ENCODE results near the gene FBN1.

The FBN1 gene

DNA sequence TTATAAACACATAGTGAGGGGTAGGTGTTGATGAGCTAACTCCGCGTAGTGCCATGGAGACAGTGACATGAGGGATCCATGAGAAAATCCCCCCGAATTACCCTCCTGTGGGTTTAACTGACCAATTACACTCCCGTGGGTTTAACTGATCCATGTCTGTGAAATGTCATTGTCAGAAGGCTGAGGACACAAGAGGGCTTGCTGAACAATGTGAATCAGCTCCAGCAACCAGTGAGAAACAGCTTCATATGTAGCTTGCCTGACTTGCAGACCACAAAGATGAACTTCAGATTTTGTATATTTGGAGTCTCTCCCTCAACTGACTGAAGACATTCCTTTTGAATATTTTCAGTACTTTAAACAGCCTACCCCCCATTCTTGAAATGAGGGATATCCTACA, 144.9 kb downstream of the FBN1 start:
- no peak overlapping the region for H2BK15ac ChIP-seq (ENCODE audit: low read length)
- H3K27ac ChIP-seq (replicated peaks; ENCODE audit: low read length), result no peak overlapping the region
- WGBS, 2 donors (ENCODE audit: extremely low coverage in 2 of 2, insufficient read length in 2 of 2, insufficient replicate concordance in 1 of 2), result no CpG with 5 or more reads among the region's 4 CpGs
- no peaks in the 10 kb centered on the region for H3K27me3 ChIP-seq (ENCODE audit: control insufficient read depth in 3 of 3, insufficient read depth in 3 of 3, low read depth in 1 of 3, low read length in 3 of 3)
- H3K4ac ChIP-seq (ENCODE audit: low read length), result no peak overlapping the region
- H3K79me1 ChIP-seq (ENCODE audit: low read depth, low read length), result no peaks in the 10 kb centered on the region
- H3K23ac ChIP-seq (ENCODE audit: low read depth, low read length, poor library complexity), result no peak overlapping the region
- H4K8ac ChIP-seq (ENCODE audit: low read depth, low read length), result no peak overlapping the region
- no peak overlapping the region for H2AK5ac ChIP-seq (ENCODE audit: low read depth, low read length)
- H3K9ac ChIP-seq (ENCODE audit: low read depth, low read length, poor library complexity), result no peak overlapping the region
- H3K9me3 ChIP-seq (replicated peaks in 1 of 2; ENCODE audit: control insufficient read depth in 2 of 2, insufficient read depth in 1 of 2, low read depth in 1 of 2, low read length in 2 of 2), result no peaks in the 10 kb centered on the region
- no peak overlapping the region for H2BK120ac ChIP-seq (ENCODE audit: low read depth, low read length)
- DNase-seq (ENCODE audit: low spot score), result no peak
- no peak overlapping the region for H3K4me2 ChIP-seq (ENCODE audit: insufficient read depth, low read length, poor library complexity, severe bottlenecking)
- no peak overlapping the region for H3K18ac ChIP-seq (ENCODE audit: low read length)
- H2BK12ac ChIP-seq (ENCODE audit: low read length), result no peak overlapping the region
- H4K91ac ChIP-seq (ENCODE audit: low read depth, low read length, poor library complexity), result no peak overlapping the region
- H3K4me1 ChIP-seq (ENCODE audit: control insufficient read depth in 2 of 2, insufficient read depth in 1 of 2, low read depth in 1 of 2, low read length in 2 of 2), result no peaks in the 10 kb centered on the region
- no peak overlapping the region for H2BK5ac ChIP-seq (ENCODE audit: low read length)
- no peak overlapping the region for H2AFZ ChIP-seq (ENCODE audit: low read length)
- no peak overlapping the region for H3K14ac ChIP-seq (ENCODE audit: low read length)
- H3K36me3 ChIP-seq (replicated peaks in 1 of 2; ENCODE audit: control insufficient read depth in 2 of 2, insufficient read depth in 2 of 2, low read length in 2 of 2), result peaks cover 3 to 32% of the 10 kb centered on the region in 2 donors
- no peak overlapping the region for H3K4me3 ChIP-seq (ENCODE audit: low read length in 2 of 2)

DNA sequence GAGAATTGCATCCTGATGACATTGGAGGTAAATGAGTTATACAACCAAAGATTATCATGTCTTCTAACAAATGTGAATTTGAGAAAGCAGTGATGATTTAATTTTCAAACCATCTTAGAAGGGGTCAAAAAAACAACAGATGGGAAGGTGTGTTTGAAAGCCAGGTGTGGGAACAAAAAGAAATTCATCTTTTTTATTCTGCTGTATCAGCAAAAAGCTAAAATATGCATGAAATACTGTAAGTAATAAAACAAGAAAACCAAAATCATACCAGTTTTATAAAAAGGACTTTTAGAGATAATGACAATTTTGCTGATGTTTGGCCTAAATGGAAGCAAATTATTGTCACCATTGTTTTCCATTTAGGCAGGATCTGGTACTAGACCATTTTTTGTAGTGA, 145.5 kb downstream of the FBN1 start:
- H3K27me3 ChIP-seq (ENCODE audit: control insufficient read depth in 3 of 3, insufficient read depth in 3 of 3, low read depth in 1 of 3, low read length in 3 of 3), result no peaks in the 10 kb centered on the region
- no peak overlapping the region for H4K91ac ChIP-seq (ENCODE audit: low read depth, low read length, poor library complexity)
- H3K36me3 ChIP-seq (replicated peaks in 1 of 2; ENCODE audit: control insufficient read depth in 2 of 2, insufficient read depth in 2 of 2, low read length in 2 of 2), result peaks cover 3 to 39% of the 10 kb centered on the region in 2 donors
- H3K4me3 ChIP-seq (ENCODE audit: low read length in 2 of 2), result no peak overlapping the region
- no peaks in the 10 kb centered on the region for H3K9me3 ChIP-seq (replicated peaks in 1 of 2; ENCODE audit: control insufficient read depth in 2 of 2, insufficient read depth in 1 of 2, low read depth in 1 of 2, low read length in 2 of 2)
- H3K23ac ChIP-seq (ENCODE audit: low read depth, low read length, poor library complexity), result no peak overlapping the region
- no peak overlapping the region for H2BK5ac ChIP-seq (ENCODE audit: low read length)
- no peak overlapping the region for H2AK5ac ChIP-seq (ENCODE audit: low read depth, low read length)
- no peak overlapping the region for H3K9ac ChIP-seq (ENCODE audit: low read depth, low read length, poor library complexity)
- no peak overlapping the region for H3K14ac ChIP-seq (ENCODE audit: low read length)
- H4K8ac ChIP-seq (ENCODE audit: low read depth, low read length), result no peak overlapping the region
- no peak overlapping the region for H3K4ac ChIP-seq (ENCODE audit: low read length)
- no peak overlapping the region for H3K27ac ChIP-seq (replicated peaks; ENCODE audit: low read length)
- no peaks in the 10 kb centered on the region for H3K4me1 ChIP-seq (ENCODE audit: control insufficient read depth in 2 of 2, insufficient read depth in 1 of 2, low read depth in 1 of 2, low read length in 2 of 2)
- no peak overlapping the region for H2BK12ac ChIP-seq (ENCODE audit: low read length)
- H2AFZ ChIP-seq (ENCODE audit: low read length), result no peak overlapping the region
- no peaks in the 10 kb centered on the region for H3K79me1 ChIP-seq (ENCODE audit: low read depth, low read length)
- no peak for DNase-seq (ENCODE audit: low spot score)
- H3K18ac ChIP-seq (ENCODE audit: low read length), result no peak overlapping the region
- H2BK120ac ChIP-seq (ENCODE audit: low read depth, low read length), result no peak overlapping the region
- no peak overlapping the region for H3K4me2 ChIP-seq (ENCODE audit: insufficient read depth, low read length, poor library complexity, severe bottlenecking)
- H2BK15ac ChIP-seq (ENCODE audit: low read length), result no peak overlapping the region

DNA sequence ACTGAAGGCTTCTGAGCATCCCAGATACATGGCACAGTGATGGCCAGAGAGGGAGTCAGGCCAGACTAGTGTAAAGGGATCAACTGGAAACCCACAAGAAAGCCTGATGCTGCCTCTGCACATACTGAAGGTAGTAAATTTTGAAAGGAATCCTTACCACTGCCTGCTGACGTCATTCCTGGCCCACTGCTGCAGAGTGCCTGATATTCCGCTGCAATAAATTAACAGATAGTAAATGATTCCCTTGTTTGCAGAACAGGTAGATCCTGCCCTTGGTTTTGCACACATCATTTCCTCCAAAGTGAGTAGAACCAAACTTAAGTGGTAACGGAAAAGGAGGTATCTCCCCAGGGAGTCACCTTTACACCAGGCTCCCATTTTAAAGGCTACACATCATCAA, 146.7 kb downstream of the FBN1 start:
- H3K4me1 ChIP-seq (ENCODE audit: control insufficient read depth in 2 of 2, insufficient read depth in 1 of 2, low read depth in 1 of 2, low read length in 2 of 2), result no peaks in the 10 kb centered on the region
- DNase-seq (ENCODE audit: low spot score), result no peak
- H2BK12ac ChIP-seq (ENCODE audit: low read length), result no peak overlapping the region
- H3K36me3 ChIP-seq (replicated peaks in 1 of 2; ENCODE audit: control insufficient read depth in 2 of 2, insufficient read depth in 2 of 2, low read length in 2 of 2), result peaks cover 3 to 47% of the 10 kb centered on the region in 2 donors
- H3K4me3 ChIP-seq (ENCODE audit: low read length in 2 of 2), result no peak overlapping the region
- no peak overlapping the region for H2AK5ac ChIP-seq (ENCODE audit: low read depth, low read length)
- no peak overlapping the region for H3K18ac ChIP-seq (ENCODE audit: low read length)
- no peak overlapping the region for H4K91ac ChIP-seq (ENCODE audit: low read depth, low read length, poor library complexity)
- H2BK15ac ChIP-seq (ENCODE audit: low read length), result no peak overlapping the region
- H3K14ac ChIP-seq (ENCODE audit: low read length), result no peak overlapping the region
- no peak overlapping the region for H4K8ac ChIP-seq (ENCODE audit: low read depth, low read length)
- no peaks in the 10 kb centered on the region for H3K27me3 ChIP-seq (ENCODE audit: control insufficient read depth in 3 of 3, insufficient read depth in 3 of 3, low read depth in 1 of 3, low read length in 3 of 3)
- no peak overlapping the region for H2AFZ ChIP-seq (ENCODE audit: low read length)
- no peak overlapping the region for H2BK120ac ChIP-seq (ENCODE audit: low read depth, low read length)
- no peak overlapping the region for H3K4ac ChIP-seq (ENCODE audit: low read length)
- no CpG with 5 or more reads among the region's 3 CpGs for WGBS, 2 donors (ENCODE audit: extremely low coverage in 2 of 2, insufficient read length in 2 of 2, insufficient replicate concordance in 1 of 2)
- no peak overlapping the region for H3K27ac ChIP-seq (replicated peaks; ENCODE audit: low read length)
- H3K9ac ChIP-seq (ENCODE audit: low read depth, low read length, poor library complexity), result no peak overlapping the region
- no peak overlapping the region for H3K4me2 ChIP-seq (ENCODE audit: insufficient read depth, low read length, poor library complexity, severe bottlenecking)
- no peak overlapping the region for H3K23ac ChIP-seq (ENCODE audit: low read depth, low read length, poor library complexity)
- no peaks in the 10 kb centered on the region for H3K79me1 ChIP-seq (ENCODE audit: low read depth, low read length)
- H3K9me3 ChIP-seq (replicated peaks in 1 of 2; ENCODE audit: control insufficient read depth in 2 of 2, insufficient read depth in 1 of 2, low read depth in 1 of 2, low read length in 2 of 2), result no peaks in the 10 kb centered on the region
- H2BK5ac ChIP-seq (ENCODE audit: low read length), result no peak overlapping the region

DNA sequence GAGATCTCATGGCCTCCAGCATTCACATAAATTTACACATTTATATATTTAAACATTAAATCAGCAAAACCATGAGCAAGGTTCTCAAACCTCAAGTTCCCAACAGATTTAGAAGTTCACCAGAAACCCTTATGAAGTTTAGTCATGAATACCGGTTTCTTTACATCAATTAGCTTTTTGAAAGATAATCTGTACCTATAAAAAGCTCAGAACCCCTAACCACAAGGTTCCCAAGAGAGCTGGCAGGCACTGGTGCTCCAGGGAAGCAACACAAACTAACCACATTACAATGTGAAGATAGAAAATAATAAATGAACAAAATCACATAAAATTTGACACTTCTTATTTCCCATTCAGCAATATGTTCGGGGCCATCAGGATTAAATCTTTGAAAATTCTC, 150.9 kb downstream of the FBN1 start:
- H2BK120ac ChIP-seq (ENCODE audit: low read depth, low read length), result no peak overlapping the region
- H3K9me3 ChIP-seq (replicated peaks in 1 of 2; ENCODE audit: control insufficient read depth in 2 of 2, insufficient read depth in 1 of 2, low read depth in 1 of 2, low read length in 2 of 2), result no peaks in the 10 kb centered on the region
- H3K4me1 ChIP-seq (ENCODE audit: control insufficient read depth in 2 of 2, insufficient read depth in 1 of 2, low read depth in 1 of 2, low read length in 2 of 2), result no peaks in the 10 kb centered on the region
- H2AK5ac ChIP-seq (ENCODE audit: low read depth, low read length), result no peak overlapping the region
- H3K23ac ChIP-seq (ENCODE audit: low read depth, low read length, poor library complexity), result no peak overlapping the region
- no peaks in the 10 kb centered on the region for H3K27me3 ChIP-seq (ENCODE audit: control insufficient read depth in 3 of 3, insufficient read depth in 3 of 3, low read depth in 1 of 3, low read length in 3 of 3)
- no peak overlapping the region for H4K8ac ChIP-seq (ENCODE audit: low read depth, low read length)
- no peak overlapping the region for H4K91ac ChIP-seq (ENCODE audit: low read depth, low read length, poor library complexity)
- H3K14ac ChIP-seq (ENCODE audit: low read length), result no peak overlapping the region
- H3K18ac ChIP-seq (ENCODE audit: low read length), result no peak overlapping the region
- no peak overlapping the region for H2BK15ac ChIP-seq (ENCODE audit: low read length)
- no peaks in the 10 kb centered on the region for H3K79me1 ChIP-seq (ENCODE audit: low read depth, low read length)
- DNase-seq (ENCODE audit: low spot score), result no peak
- H3K4ac ChIP-seq (ENCODE audit: low read length), result no peak overlapping the region
- peaks cover 6 to 57% of the 10 kb centered on the region in 2 donors for H3K36me3 ChIP-seq (replicated peaks in 1 of 2; ENCODE audit: control insufficient read depth in 2 of 2, insufficient read depth in 2 of 2, low read length in 2 of 2)
- H3K4me3 ChIP-seq (ENCODE audit: low read length in 2 of 2), result no peak overlapping the region
- no peak overlapping the region for H2BK5ac ChIP-seq (ENCODE audit: low read length)
- H3K4me2 ChIP-seq (ENCODE audit: insufficient read depth, low read length, poor library complexity, severe bottlenecking), result no peak overlapping the region
- no peak overlapping the region for H2BK12ac ChIP-seq (ENCODE audit: low read length)
- no peak overlapping the region for H2AFZ ChIP-seq (ENCODE audit: low read length)
- WGBS, 2 donors (ENCODE audit: extremely low coverage in 2 of 2, insufficient read length in 2 of 2, insufficient replicate concordance in 1 of 2), result no CpG with 5 or more reads among the region's 2 CpGs
- H3K27ac ChIP-seq (replicated peaks; ENCODE audit: low read length), result no peak overlapping the region
- H3K9ac ChIP-seq (ENCODE audit: low read depth, low read length, poor library complexity), result no peak overlapping the region
